Adipose tissue (tissue), 3 donors: Measurements from ENCODE around the gene CENPP. TPM values are rescaled to one million over a fixed set of nuclear protein-coding genes. Genes with fewer than 3 reads are reported as not detected.

Source experiments
- H3K27ac ChIP-seq: one replicate; pipeline ENCODE4 v1.5.1; 2013; ENCODE audit warnings: low read depth, low read length
- WGBS, 3 donors: extraction: QIAGEN DNeasy Blood & Tissue Kit; methylation state at CpG; one replicate each; pipeline ENCODE4 v1.1.7; 2013; 5-methylcytosine and 5-hydroxymethylcytosine counted together
- polyA plus RNA-seq, 3 donors: library from polyadenylated mRNA; stranded (reverse); fragments of 200-250 nt; gene quantifications; one replicate each; pipeline ENCODE4 v1.2.3, GENCODE V29; 2013
- donor health status: healthy with polysubstance abuse.
- donor health status: Bipolar disorder and iron deficiency.
- donor health status: healthy.

Gene CENPP
- polyA plus RNA-seq, 3 donors: 1.3 to 2.2 (median 1.5) TPM

DNA sequence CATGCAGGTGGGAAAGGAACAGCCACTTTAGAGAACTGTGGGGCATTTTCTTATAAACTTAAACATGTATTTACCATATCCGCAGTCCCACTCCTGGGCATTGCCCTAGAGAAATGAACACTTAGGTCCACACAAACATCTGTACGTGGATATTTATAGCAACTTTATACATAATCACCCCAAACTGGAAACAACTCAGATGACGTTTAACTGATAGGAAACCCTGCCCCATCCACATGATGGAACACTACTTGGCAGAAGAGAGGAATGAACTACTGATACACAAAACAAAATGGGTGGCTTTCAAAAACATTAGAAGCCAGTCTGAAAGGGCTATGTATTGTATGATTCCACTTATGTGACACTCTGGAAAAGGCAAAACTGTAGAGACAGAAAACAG, 187.6 kb downstream of the CENPP start:
- 69 to 73% (median 71%) methylated on average over 3 of the region's 3 CpGs for WGBS, 3 donors
- no peak overlapping the region for H3K27ac ChIP-seq

DNA sequence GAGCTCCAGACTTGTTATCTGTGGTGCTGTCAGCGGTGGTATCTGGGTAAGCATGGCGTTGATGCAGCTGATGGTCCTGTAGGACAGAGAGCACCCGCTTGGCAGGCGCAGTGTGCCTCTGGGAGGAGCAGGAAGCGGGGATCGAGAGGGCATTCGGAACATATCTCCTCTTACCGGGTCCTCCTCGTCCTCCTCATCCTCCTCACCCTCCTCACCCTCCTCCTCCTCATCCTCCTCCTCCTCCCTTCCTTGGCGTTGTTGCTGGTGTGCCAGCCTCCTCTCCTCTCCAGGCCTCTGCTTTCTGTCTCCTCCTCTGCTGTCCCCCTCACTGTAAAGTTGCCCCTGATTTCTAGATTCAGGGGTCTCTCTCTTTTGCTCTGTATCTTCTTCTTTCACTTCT, 188.9 kb downstream of the CENPP start:
- WGBS, 3 donors: 91 to 94% (median 93%) methylated on average over 9 to 10 of the region's 10 CpGs
- no peak overlapping the region for H3K27ac ChIP-seq

DNA sequence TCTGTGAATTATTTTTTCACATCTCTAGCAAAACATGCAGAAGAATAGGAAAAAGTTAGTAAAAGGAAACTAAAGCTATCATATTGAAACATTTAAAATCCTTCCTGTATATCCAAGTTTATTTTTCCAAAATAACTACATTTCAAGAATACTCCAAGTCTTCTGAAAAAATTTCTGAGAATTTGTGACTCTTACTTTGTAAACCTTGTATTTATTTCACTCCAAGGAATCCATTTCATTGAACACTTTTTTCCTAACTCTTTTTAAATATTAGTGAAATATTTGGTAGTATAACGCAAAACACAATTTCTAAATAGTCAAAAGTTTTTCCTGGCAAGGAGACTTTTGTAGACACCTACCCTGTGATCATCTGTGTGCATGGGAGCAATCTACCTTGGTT, 190.8 kb downstream of the CENPP start:
- no peak overlapping the region for H3K27ac ChIP-seq
- 83 to 94% (median 93%) methylated on average over 1 of the region's 1 CpG for WGBS, 3 donors

DNA sequence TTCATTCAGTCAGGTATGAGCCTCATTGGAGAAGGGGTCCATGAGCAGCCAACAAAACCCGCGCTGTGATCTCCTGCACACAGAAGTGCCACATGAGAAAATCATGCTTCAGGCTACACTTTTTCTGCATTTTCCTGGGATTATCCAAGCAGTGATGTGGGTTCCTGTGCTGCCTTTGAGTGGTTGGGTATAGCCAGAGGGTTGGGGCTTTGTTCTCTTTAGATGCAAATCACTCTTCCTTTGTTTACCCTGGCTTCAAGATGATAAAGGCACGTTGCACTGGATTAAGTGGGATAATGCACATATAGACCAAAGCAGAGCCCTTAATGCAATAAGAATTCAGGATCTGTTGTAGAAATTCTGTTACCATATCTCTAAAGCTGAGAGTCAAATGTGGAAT, 191.3 kb downstream of the CENPP start:
- 65 to 86% (median 77%) methylated on average over 3 of the region's 3 CpGs for WGBS, 3 donors
- H3K27ac ChIP-seq: no peak overlapping the region

DNA sequence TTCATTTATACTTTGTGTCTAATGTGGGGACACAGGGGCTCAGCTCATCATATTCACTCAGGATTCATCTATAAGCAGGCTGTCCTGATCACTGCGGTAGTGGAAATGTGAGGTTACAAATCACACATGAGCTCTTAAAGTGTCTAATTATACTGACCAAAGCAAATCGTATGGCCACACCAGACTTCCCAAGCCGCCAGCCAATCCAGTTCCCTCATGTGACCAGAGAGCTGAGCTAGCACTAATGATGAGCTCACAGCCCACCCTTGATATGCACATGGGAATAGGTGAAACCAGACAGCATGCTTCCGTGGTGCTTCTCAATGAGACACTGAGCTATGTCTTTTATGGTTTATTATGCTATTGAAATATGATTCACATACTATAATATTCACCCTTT, 192.4 kb downstream of the CENPP start:
- no peak overlapping the region for H3K27ac ChIP-seq
- 87 to 94% (median 89%) methylated on average over 4 of the region's 4 CpGs for WGBS, 3 donors

DNA sequence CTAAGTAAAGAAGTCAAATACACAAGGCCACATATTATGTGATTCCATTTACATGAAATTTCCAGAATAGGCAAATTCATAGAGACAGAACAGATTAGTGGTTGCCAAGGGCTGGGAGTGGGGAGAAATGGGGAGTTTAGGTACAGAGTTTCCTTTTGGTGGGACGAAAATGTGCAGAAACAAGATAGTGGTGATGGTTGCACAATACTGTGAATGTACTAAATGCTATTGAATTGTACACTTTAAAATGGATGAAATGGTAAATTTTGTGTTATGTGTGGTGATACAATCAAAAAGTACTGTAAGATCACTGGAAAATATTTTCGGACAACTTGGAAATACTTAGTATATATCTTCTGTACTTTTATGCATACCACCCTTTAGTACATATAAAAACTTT, 195.1 kb downstream of the CENPP start:
- H3K27ac ChIP-seq: no peak overlapping the region
- WGBS, 3 donors: 87 to 92% (median 88%) methylated on average over 2 of the region's 2 CpGs

DNA sequence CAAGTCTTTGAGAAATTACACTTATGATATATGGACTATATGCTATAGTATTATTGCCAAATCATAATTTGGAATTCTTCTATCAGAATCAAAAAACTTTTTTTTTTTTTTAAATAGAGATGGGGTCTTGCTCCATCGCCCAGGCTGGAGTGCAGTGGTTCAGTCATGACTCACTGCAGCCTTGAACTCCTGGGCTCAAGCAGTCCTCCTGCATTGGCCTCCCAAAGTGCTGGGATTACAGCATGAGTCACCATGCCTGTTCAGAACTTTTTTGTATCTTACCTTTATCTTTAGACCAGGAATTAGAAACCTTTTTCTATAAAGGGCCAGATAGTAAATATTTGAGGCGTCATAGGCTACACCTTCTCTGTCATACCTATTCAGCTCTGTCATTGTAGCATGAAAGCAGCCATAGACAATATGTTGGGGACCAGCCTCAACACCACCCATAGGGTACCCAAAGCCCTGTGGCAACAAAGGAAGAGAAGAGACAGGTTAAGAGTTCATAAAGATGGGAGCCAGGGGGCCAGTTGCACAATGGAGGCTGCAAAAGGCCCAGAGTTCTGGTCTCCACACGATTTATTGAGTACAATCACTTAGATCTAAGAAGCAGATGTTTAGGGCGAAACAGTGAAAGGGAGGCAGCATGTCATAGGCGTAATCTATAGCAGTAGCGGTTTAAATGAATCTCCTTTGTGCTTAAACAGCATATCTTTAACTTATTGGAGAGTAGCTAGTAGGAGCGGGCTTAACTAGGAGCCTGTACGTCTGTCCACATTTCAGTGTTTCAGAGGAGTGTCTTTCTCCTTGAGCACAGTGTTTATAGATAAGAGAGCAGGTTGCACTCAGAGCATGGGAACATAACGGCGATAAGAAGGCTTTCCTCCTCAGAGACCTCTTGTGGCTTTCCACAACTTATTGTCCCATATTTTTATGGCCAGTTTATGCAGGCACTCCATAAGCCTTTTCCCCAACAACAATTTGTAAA, 197.5 kb downstream of the CENPP start:
- WGBS, 3 donors: 77 to 91% (median 78%) methylated on average over 10 of the region's 10 CpGs
- no peak overlapping the region for H3K27ac ChIP-seq

DNA sequence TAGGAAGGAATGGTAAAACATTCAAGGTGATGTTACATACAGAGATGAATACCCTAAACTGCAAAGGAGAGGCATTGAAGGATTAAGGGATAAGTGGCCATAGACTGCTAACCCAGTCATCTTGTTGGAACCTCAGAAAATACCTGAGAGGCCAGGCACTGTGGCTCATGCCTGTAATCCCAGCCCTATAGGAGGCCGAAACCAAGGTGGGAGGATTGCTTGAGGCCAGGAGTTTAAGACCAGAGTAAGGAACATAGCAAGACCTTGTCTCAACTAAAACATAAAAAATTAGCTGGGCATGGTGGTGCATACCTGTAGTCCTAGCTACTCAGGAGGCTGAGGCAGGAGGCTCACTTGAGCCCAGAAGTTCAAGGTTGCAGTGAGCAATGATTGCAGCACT, 199.1 kb downstream of the CENPP start:
- WGBS, 3 donors: 98 to 100% (median 100%) methylated on average over 1 of the region's 1 CpG
- H3K27ac ChIP-seq: no peak overlapping the region

DNA sequence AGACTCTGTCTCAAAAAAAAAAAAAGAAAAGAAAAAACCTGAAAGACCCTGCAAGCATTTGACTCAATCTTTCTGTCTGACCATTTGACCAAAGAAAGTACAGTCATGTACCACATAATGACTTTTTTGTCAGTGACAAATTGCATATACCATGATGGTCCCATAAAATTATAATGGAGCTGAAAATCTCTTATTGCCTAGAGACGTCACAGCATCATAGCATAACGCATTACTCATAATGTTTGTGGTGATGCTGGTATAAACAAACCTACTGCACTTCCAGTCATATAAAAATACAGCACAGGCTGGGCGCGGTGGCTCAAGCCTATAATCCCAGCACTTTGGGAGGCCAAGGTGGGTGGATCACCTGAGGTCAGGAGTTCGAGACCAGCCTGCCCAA, 199.6 kb downstream of the CENPP start:
- H3K27ac ChIP-seq: no peak overlapping the region
- 96 to 97% (median 96%) methylated on average over 5 of the region's 5 CpGs for WGBS, 3 donors

DNA sequence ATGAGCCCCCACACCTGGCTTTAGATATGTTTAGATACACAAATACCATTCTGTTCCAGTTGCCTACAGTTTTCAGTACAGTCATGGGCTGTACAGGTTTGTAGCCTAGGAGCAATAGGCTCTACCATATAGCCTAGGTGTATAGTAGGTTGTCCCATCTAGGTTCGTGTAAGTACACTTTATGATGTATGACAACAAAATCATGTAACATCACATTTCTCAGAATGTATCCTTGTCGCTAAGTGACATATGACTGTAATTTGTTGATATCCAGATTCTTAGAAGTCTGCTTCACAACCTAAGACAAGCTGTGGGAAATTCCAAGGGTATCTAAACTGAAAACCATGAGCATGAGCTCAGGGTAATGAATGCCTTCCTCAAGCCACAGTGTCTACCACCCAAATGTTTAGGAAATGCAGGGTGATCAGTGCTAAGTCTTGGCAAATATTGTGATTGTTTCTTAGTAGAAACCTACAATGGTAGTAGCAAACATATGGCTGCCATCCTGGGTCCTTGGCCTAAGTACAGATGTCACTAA, 201.6 kb downstream of the CENPP start:
- WGBS, 3 donors: 95 to 97% (median 97%) methylated on average over 2 of the region's 2 CpGs
- H3K27ac ChIP-seq: no peak overlapping the region

DNA sequence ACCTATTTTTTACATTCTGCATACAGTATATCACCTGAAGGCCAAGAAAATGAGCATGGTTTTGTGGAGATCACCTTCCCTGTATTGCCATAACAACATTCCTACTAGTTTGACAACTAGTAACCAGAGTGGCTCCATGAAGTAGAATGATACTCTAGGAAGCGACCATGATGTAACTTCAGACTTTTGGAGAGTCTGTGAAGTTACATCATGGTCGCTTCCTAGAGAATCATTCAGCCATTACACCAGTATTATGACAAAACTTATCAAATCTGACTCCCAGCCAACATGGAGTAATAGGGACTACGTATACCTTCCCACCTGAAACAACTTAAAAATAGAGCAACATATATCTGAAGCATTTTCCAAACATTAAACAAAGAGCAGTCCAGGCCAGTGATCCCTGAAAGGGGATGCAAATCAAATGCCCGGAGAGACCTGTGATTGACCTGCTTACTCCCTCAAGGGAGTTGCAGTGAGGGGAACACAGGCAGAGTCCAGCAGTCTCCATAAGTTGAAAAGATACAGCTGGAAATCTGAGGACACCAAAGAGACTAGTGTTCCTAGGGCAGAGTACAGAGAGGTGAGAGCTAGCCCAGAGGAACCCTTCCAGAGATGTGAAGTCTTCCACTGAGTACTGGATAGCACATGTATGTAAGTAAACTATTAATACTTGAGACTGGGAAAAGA, 202.2 kb downstream of the CENPP start:
- no peak overlapping the region for H3K27ac ChIP-seq
- 74 to 90% (median 75%) methylated on average over 4 of the region's 4 CpGs for WGBS, 3 donors

DNA sequence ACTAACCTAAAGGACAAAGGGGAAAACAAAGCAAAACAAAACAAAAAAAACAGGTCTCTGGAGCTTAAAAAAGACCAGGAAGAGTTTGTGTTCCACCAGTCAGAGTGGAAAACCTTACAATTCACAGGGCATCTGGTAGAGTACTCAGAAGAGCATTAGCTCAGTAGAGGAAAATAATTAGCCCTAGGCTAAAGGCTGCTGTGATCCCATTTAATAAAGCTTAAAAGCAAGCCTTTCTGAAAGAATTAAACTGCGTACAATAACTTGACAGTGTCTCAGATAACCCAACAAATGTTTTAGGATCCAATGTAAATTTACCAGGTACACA, 202.7 kb downstream of the CENPP start:
- no peak overlapping the region for H3K27ac ChIP-seq

DNA sequence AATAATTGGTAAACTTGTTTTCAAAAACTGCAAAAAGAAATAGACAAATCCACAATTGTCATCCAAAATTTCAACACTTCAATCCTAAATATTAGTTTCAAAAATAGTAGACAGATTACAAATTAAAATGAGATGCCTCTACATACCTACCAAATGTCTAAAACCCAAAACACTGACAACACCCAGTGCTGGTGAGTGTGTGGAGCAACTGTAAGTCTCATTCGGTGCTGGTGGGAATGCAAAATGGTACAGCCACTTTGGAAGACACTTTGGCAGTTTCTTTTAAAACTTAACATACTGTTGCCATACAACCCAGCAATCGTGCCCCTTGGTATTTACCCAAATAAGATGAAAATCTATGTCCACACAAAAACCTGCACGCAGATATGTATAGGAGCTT, 203.4 kb downstream of the CENPP start:
- 92 to 96% (median 94%) methylated on average over 3 of the region's 3 CpGs for WGBS, 3 donors

More for the DNA sequence above, 202.7 kb downstream of the CENPP start:
- 81 to 92% (median 88%) methylated on average over 1 of the region's 1 CpG for WGBS, 3 donors

DNA sequence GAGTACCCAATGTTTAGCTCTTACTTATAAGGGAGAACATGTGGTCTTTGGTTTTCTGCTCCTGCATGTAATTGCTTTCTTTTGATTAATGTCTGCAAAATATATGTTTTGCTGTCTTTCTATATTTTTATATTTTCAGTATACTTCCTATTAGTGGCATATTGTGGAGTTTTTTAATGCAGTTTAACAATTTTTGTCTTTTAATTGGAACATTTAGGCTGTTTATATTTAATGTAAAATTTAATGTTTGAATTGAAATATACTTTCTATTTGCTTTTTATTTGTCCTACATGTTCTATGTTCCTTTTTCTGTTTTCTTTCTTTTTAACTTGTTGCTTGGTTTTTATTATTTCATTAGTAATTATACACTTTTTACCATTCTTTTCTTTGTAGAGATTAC, 205.1 kb downstream of the CENPP start:
- no peak overlapping the region for H3K27ac ChIP-seq

More for the DNA sequence above, 203.4 kb downstream of the CENPP start:
- H3K27ac ChIP-seq: no peak overlapping the region

DNA sequence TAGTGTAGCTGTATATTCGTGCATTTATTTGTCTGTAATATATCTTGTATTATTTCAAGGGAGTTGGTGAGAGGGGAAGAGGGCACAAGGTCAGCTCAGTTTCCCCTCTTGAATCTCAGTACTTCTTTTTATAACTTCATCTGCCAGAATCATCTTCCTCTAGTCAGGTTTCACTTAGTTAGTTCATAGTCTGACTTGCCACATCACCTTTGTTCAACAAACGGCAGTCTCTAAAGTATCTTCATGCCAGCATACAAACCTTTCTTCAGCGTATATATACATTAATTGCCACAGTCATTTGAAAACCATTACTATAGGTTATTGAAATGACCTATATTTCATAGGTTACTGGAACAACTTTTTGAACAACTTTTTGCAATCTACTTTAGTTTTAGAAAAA, 208.5 kb downstream of the CENPP start:
- 56 to 94% (median 74%) methylated on average over 3 of the region's 3 CpGs for WGBS, 3 donors
- no peak overlapping the region for H3K27ac ChIP-seq

DNA sequence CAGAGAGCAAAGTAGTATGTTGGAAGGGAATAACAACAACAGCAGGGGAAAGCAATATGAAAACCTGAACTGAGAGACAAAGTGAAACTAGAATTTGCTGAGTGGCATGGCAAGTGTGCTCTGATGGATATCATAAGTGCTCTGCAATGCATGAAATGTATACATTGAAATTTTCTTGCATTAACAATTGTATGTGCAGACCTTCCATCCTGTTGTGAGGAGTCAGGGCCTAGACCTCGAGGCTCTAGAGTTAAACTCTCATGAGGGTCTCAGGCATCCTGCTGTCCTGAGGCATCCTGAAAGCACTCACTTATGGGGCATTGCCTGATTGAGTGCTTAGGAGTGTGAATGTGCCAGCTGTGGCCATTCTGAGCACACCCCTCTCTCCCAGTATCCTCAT, 208.9 kb downstream of the CENPP start:
- WGBS, 3 donors: 39 to 50% (median 42%) methylated on average over 1 of the region's 1 CpG
- H3K27ac ChIP-seq: no peak overlapping the region

DNA sequence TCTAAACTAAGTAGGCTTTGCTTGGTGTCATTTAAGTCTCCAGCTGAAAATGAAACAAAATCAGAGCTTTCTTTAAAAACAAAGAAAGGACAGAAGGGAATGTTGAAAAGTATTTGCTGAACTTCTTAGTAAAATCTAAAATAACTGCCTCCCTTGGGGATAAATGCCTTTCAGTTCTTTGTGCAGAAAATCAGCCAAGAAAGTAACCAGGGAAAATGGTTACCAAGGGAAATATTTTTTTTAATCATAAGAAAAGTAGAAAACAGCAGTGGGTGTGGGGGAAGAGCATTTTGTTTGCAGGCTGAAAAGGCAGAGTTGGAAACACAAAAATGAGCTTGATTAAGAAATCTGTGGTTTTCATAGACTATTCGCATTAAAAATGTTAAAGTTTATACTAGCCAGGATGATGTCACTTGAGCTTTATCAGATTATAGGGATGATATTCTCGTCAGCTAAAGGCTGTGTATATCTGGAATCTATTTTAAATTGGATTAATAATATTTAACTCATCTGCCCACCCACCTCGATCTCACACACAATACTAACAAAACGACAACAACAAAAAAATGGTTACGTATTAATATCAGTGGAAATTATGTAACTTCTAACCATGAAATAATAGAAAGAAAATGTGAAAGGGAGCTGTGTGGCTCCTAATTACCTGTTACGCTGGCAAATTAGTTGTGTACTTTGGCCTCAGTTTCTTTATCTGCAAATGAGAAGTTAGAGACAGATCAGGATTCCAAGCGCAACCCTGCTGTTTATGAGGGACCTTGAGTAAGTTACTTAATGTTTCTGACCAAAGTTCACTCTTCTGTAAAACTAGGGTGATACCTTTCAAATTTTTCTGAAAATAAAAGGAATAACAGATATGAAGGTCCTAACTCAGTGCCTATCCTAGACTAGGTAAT, 210.4 kb downstream of the CENPP start, which contains the start of gene ECM2:
Gene ECM2 (minus strand): TSS at position 51 of the 911 bp plus-strand sequence. CDS start 13,124 bp downstream, outside the sequence.
- H3K27ac ChIP-seq: no peak within 1 kb of the TSS
- WGBS, 3 donors: 34 to 49% (median 47%) methylated on average over 7 of the region's 7 CpGs

DNA sequence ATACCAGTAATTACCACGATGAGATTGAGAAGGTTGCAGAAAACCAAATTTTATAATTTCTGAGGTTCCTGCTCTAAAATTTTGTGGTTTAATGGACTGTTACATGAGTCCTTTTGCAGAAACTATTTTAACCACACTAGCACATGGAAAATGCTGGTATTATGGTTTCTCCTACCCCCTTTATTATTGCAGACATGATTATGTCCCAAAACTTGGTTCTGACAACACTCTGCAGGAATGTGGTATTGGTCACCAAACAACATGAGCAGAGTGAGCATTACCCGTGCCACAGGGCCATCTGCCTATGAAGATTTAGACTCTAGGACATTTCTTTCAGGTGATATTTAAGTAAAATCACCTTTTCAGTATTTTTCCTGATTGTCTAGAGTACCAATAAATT, 212.8 kb downstream of the CENPP start:
- H3K27ac ChIP-seq: no peak overlapping the region

More for the DNA sequence above, 212.8 kb downstream of the CENPP start:
- 58 to 91% (median 69%) methylated on average over 2 of the region's 2 CpGs for WGBS, 3 donors
